Vagina (tissue), 2 donors: ENCODE results near the gene FBXW11. TPM values are rescaled to one million over a fixed set of nuclear protein-coding genes. Genes with fewer than 3 reads are reported as not detected.

Experiments
- DNase-seq, 2 donors: peaks; one replicate each; pipeline ENCODE4 v3.0.0-alpha.2; 2017; ENCODE audit errors: extremely low spot score in 2 of 2
- H3K27ac ChIP-seq: fragments of 200-600 bp; sonication (generic); one replicate; pipeline ENCODE4 v1.5.1; 2019
- H3K27me3 ChIP-seq: fragments of 200-600 bp; sonication (generic); one replicate; pipeline ENCODE4 v1.5.1; 2019
- H3K36me3 ChIP-seq, 2 donors: fragments of 200-600 bp; sonication (generic); one replicate each; pipeline ENCODE4 v1.5.1; 2017 to 2019
- H3K4me1 ChIP-seq: fragments of 200-600 bp; sonication (generic); one replicate; pipeline ENCODE4 v1.5.1; 2019
- H3K4me3 ChIP-seq, 2 donors: fragments of 200-600 bp; sonication (generic); 1 replicate in 1 of 2; 2 replicates in 1 of 2; pipeline ENCODE4 v1.5.1; 2016 to 2019
- H3K9me3 ChIP-seq: fragments of 200-600 bp; sonication (generic); one replicate; pipeline ENCODE4 v1.5.1; 2019
- POLR2A ChIP-seq, 2 donors: fragments of 450-650 bp; IDR thresholded peaks; one replicate each; pipeline ENCODE4 v1.6.1; 2017; ENCODE audit warnings: antibody characterized with exemption in 2 of 2, mild to moderate bottlenecking in 2 of 2, moderate library complexity in 2 of 2
- POLR2AphosphoS5 ChIP-seq, 2 donors: sonication (generic); formaldehyde crosslinking; IDR thresholded peaks; one replicate each; pipeline ENCODE4 v1.9.0; 2017; ENCODE audit warnings: antibody characterized with exemption in 2 of 2, mild to moderate bottlenecking in 2 of 2, low read depth in 1 of 2; ENCODE audit not compliant: insufficient read depth in 1 of 2
- intact Hi-C: fragments of 100-400 bp; cut with DNase I; formaldehyde crosslinking; loops from one replicate; pipeline ENCODE4 v1.15.1; 2023
- total RNA-seq: library from RNA; depleted of rRNA; stranded (reverse); fragments of >200 nt; gene quantifications from one replicate; pipeline ENCODE4 v1.2.3, GENCODE V29; 2016
- TF ChIP-seq, protein P1 (sequence below), 3 experiments: fragments of 450-650 bp in 2 of 3; fragments of 200-600 bp in 1 of 3; sonication (generic) in 1 of 3; IDR thresholded peaks; one replicate each; pipeline ENCODE4 v1.5.1; 2017 to 2019; ENCODE audit warnings: antibody characterized with exemption in 3 of 3, mild to moderate bottlenecking in 2 of 3, moderate library complexity in 2 of 3

The FBXW11 gene
- total RNA-seq, 1 donor from 2014 or later, result 40.5 TPM

DNA sequence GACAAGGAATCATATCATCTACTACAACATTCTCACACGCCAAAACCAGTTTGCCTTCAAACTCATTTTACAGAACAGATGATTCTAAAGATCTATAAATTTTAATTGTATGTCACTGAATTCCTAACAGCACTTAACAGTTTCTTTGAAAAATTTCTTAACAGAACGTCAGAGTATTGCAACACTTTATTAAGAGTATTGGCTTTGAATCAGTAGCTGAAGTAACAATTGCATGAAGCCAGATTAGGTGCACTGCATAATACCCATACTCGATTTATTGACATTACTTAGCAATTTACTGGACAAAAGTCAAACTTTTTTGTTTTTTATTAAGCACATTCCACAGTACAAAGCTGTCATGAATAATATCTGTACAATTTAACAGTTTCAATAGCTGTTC lies 145.1 kb downstream of the FBXW11 start:
- no peak for DNase-seq
- H3K9me3 ChIP-seq, result no peaks in the 10 kb centered on the region
- H3K27ac ChIP-seq, result no peak overlapping the region
- H3K4me1 ChIP-seq, result no peaks in the 10 kb centered on the region
- TF ChIP-seq, protein P1, sequence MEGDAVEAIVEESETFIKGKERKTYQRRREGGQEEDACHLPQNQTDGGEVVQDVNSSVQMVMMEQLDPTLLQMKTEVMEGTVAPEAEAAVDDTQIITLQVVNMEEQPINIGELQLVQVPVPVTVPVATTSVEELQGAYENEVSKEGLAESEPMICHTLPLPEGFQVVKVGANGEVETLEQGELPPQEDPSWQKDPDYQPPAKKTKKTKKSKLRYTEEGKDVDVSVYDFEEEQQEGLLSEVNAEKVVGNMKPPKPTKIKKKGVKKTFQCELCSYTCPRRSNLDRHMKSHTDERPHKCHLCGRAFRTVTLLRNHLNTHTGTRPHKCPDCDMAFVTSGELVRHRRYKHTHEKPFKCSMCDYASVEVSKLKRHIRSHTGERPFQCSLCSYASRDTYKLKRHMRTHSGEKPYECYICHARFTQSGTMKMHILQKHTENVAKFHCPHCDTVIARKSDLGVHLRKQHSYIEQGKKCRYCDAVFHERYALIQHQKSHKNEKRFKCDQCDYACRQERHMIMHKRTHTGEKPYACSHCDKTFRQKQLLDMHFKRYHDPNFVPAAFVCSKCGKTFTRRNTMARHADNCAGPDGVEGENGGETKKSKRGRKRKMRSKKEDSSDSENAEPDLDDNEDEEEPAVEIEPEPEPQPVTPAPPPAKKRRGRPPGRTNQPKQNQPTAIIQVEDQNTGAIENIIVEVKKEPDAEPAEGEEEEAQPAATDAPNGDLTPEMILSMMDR (IDR thresholded peaks at IDR 0.05), result no peak
- TF ChIP-seq POLR2A (IDR thresholded peaks at IDR 0.05) (no peak), POLR2AphosphoS5 (IDR thresholded peaks at IDR 0.05; ENCODE audit: insufficient read depth in 1 of 2, low read depth in 1 of 2) (no peak)
- no peak overlapping the region for H3K4me3 ChIP-seq
- H3K27me3 ChIP-seq, result no peaks in the 10 kb centered on the region
- no peaks in the 10 kb centered on the region for H3K36me3 ChIP-seq
- intact Hi-C loops, result no loop called here

DNA sequence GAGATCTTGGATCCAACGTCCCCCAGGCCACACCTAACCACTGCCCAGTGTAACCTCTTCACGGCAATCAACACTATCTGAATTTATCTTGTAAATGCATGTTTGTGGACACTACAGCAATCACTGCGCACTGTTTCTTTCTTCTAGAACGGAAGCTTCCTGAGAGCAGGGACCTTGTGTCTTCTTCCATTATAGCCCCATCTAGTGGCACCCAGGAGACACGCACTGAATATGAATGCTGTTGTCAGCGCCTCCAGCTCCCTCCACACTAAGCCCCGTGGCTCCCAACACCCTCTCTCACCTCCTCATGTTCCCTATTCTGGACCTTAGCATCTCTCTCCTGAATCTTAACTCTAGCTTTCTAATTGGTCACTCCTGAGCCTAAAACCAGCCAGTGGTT lies 148.1 kb downstream of the FBXW11 start:
- DNase-seq, result peak in 1 of 2 donors; percentile 77
- Histone ChIP-seq H3K36me3 (no peaks in the 10 kb centered on the region), H3K4me3 (no peak overlapping the region), H3K9me3 (no peaks in the 10 kb centered on the region), H3K27ac (no peak overlapping the region), H3K27me3 (no peaks in the 10 kb centered on the region), H3K4me1 (no peaks in the 10 kb centered on the region)
- TF ChIP-seq POLR2A (IDR thresholded peaks at IDR 0.05) (no peak), POLR2AphosphoS5 (IDR thresholded peaks at IDR 0.05; ENCODE audit: insufficient read depth in 1 of 2, low read depth in 1 of 2) (no peak)
- TF ChIP-seq, protein P1 (IDR thresholded peaks at IDR 0.05), result no peak
- intact Hi-C loops, result no loop called here

DNA sequence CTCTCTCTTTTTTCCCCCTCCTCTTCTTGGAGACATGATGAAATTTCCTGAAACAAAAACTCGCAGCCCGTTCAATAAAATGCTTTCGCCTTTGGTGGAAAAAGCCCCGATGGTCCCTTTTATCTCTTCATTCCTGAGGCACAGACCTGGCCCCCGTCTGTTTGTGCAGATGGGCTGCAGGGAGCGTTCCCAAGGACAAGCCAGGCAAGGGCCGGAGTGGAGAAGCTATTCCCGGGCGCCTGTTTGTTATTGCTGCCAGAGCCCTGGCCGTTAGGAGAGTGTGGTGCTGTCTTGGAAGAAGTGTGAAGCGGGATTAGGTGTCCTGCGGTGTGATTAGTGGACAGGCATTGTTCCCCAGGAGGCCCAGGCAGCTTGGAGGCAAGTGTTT lies 149.0 kb downstream of the FBXW11 start:
- DNase-seq, result no peak
- H3K27me3 ChIP-seq, result no peaks in the 10 kb centered on the region
- TF ChIP-seq POLR2AphosphoS5 (IDR thresholded peaks at IDR 0.05; ENCODE audit: insufficient read depth in 1 of 2, low read depth in 1 of 2), result no peak
- TF ChIP-seq POLR2A (IDR thresholded peaks at IDR 0.05), result no peak
- TF ChIP-seq, protein P1 (IDR thresholded peaks at IDR 0.05), result no peak
- H3K9me3 ChIP-seq, result no peaks in the 10 kb centered on the region
- no peaks in the 10 kb centered on the region for H3K4me1 ChIP-seq
- intact Hi-C loops, result no loop called here
- no peak overlapping the region for H3K4me3 ChIP-seq
- H3K27ac ChIP-seq, result no peak overlapping the region
- H3K36me3 ChIP-seq, result no peaks in the 10 kb centered on the region

DNA sequence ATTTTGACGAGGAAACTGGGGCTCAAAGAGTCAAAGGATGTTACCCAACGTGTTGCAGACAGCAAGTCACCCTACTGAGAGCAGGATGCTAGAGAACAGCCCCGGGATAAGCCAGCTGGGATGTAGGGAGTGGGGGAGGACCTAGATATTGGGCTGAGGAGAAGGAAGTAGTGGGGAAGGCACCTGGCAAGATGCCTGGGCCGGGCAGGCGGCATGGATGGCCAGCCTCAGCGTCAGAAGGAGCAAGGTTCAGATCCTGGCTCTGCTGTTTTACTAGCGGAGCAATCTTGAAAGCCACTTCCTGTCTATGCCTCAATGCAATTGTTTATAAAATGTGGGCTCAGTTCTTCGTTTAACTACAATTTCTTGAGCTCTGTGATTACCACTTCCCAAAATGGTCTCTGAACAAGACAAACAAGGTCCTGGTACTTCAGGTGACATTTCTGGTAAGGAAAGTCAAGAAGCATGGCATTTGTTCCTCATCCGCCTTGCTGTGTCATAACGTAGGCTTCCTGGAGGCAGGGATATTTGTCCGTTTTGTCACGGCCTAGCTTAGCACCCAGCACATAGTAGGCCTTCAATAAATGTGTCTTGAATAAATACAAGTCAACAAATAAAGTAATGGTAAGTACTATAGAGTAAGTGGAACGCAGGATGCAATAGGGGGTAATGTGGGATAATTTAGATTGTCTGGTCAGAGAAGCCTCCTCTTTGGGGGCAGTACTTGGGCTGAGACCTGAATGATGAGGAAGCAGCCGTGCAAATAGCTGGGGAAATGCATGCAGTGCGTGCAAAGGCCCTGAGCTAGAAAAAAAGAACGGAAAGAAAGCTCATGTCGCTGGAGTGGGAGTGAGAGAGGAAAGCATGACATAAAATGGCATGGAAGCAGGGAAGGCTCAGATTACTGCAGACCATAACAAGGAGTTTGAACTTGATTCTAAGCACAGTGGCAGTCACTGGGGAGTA lies 150.4 kb downstream of the FBXW11 start:
- no peaks in the 10 kb centered on the region for H3K27me3 ChIP-seq
- no peaks in the 10 kb centered on the region for H3K4me1 ChIP-seq
- intact Hi-C loops, result no loop called here
- no peak overlapping the region for H3K27ac ChIP-seq
- DNase-seq, result peak in 1 of 2 donors; percentile 79
- H3K4me3 ChIP-seq, result no peak overlapping the region
- TF ChIP-seq POLR2AphosphoS5 (IDR thresholded peaks at IDR 0.05; ENCODE audit: insufficient read depth in 1 of 2, low read depth in 1 of 2), result no peak
- no peaks in the 10 kb centered on the region for H3K36me3 ChIP-seq
- H3K9me3 ChIP-seq, result no peaks in the 10 kb centered on the region

DNA sequence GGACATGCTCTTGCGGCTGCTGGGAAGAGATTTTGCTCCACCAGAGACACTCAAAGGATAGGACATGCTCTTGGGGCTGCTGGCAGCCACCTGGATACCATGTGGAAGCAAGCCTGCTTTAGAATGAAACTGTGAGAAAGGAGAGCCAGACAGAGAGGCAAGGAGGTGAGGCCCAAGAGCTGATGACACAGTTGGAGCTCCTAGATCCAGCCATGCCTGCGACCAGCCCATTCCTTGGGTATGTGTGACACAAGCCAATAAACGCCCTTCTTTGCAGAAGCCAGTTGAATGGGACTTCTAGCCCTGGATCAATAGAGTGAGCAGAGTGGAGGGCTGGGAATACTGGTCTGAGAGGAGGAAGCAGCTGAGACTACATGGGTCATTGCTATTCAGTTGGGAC lies 151.2 kb downstream of the FBXW11 start:
- peak in 1 of 2 donors; percentile 46 for DNase-seq
- no peak overlapping the region for H3K27ac ChIP-seq
- TF ChIP-seq POLR2A (IDR thresholded peaks at IDR 0.05), result no peak
- TF ChIP-seq, protein P1 (IDR thresholded peaks at IDR 0.05), result no peak
- no peak for TF ChIP-seq POLR2AphosphoS5 (IDR thresholded peaks at IDR 0.05; ENCODE audit: insufficient read depth in 1 of 2, low read depth in 1 of 2)
- H3K9me3 ChIP-seq, result no peaks in the 10 kb centered on the region
- no peaks in the 10 kb centered on the region for H3K27me3 ChIP-seq
- H3K4me3 ChIP-seq, result no peak overlapping the region
- H3K4me1 ChIP-seq, result no peaks in the 10 kb centered on the region
- no peaks in the 10 kb centered on the region for H3K36me3 ChIP-seq
- intact Hi-C loops, result no loop called here
